Hindlimb muscle (tissue), 1 donor: ENCODE results near the gene KIAA2012. TPM values are rescaled to one million over a fixed set of nuclear protein-coding genes. Genes with fewer than 3 reads are reported as not detected.

ENCODE experiments used
- DNase-seq: peaks from one replicate; pipeline ENCODE4 v3.0.0-alpha.2; 2013
- polyA plus RNA-seq: library from polyadenylated mRNA; unstranded; fragments of 120-200 nt; gene quantifications from one replicate; pipeline ENCODE4 v1.2.1, GENCODE V29; 2013; ENCODE audit not compliant: insufficient read length

The KIAA2012 gene
- polyA plus RNA-seq, 1 donor = 0.19 TPM

- no peak for DNase-seq
Measured at GRCh38 chr2:202152104-202152715, 79.2 kb downstream of the KIAA2012 start.

- DNase-seq = no peak
Measured at GRCh38 chr2:202154613-202155012, 81.6 kb downstream of the KIAA2012 start.

DNA sequence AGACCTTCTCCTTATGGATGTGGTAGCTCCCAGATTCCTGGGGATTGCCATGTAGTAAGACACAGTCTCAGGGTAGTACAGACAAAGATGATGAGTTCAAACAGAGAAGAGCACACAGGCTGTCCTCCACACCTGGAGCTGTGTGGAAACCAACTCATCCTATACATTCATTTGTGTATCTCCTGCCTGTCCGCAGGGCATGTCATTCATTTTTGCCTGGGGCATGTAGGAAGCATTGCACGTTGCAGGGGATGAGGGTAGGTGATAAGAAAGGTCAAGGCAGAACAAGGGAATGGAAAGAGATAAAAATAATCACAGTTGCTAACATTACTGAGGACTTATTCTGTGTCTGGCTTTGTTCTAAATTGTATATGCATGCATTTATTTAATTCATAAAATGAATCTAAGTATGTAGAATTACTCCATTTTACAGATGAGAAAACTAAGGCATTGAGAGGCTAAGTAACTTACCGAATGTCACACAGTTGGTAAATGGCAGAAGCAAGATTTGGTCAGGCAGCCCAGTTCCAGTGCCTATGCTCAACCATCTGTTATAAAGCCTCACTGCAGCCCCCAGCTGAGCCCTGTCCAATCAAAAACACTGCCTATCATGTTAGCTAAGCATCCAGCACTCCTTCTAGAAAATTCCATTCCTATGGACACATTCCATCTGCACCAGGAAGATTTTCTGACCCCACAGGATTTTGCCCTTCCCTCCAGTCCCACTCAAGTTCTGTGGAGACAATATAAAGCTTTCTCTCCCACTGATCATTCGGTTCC lies 84.3 kb downstream of the KIAA2012 start:
- DNase-seq = no peak

DNA sequence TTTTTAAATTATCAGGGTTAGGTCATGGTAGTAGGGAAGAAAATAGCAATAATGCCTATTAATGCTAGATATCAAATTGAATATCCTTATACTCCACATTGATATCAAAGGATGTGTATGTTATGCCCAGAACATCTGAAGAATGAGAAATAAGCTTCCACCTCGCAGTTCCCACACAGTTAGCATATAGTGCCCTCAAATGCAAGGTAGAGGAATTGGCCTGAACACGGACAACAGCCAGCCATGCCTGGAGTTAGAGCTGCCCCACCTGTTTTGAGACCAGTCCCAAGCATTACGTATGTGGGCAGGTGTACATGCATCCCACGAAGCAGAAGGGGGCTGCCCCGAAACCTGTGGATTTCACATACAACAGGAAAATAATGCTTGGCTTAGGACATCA lies 85.7 kb downstream of the KIAA2012 start:
- DNase-seq = no peak

DNA sequence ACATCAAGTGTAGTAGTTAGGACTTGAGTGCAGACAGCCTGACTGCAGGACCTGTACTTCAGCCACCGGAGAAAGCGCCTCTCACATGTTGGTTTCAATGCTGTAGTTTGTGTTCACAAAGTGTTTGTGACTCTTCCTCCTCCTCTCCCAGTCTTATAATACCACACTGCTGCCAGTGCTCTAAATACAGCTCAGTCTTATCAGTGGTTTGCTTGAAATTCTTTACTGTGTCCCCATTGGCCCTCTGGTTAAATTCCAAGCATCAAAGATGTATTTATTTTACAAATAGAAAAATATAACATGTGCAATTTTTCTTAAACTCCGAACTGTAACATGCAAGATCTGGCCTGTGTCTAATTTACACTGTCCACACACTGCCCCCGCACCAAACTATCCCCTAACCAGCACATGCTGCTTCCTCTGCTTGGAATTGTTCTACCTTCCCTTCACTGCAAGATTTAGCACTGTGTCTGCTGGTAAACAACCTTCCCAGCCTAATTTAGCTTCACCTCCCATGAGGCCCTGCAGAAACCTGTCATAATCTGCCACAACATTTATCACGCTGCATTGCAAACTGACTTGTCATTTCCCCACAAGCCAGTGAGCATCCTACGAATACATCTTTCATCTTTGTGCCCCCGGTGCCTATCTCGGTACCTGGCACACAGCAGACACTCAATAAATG lies 88.2 kb downstream of the KIAA2012 start:
- no peak for DNase-seq

DNA sequence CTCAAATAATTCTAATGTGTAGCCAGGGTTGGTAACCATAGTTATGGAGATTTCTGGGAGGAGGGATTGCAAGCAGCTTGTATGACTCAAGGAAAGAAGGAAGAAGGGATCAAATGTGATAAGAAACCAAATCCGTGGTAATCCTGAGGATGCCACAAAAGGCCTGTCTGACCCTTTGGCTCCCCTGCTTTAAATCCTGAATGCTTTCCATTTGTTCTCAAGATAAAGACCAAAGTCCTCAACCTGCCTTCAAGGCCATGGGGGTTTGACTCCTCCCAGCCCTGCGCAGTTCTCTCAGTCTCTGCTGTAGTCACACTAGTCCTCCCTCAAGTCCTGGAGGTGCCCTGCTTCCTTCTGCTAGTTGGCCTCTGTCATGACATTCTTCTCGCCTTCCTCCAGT lies 91.4 kb downstream of the KIAA2012 start:
- no peak for DNase-seq

GRCh38 chr2:202165208-202165607 lies 92.2 kb downstream of the KIAA2012 start:
- DNase-seq = no peak

GRCh38 chr2:202165945-202166344 lies 92.9 kb downstream of the KIAA2012 start:
- no peak for DNase-seq

GRCh38 chr2:202169131-202169530 lies 96.1 kb downstream of the KIAA2012 start:
- DNase-seq = no peak

- no peak for DNase-seq
Measured at GRCh38 chr2:202169832-202170424, 96.9 kb downstream of the KIAA2012 start.

DNA sequence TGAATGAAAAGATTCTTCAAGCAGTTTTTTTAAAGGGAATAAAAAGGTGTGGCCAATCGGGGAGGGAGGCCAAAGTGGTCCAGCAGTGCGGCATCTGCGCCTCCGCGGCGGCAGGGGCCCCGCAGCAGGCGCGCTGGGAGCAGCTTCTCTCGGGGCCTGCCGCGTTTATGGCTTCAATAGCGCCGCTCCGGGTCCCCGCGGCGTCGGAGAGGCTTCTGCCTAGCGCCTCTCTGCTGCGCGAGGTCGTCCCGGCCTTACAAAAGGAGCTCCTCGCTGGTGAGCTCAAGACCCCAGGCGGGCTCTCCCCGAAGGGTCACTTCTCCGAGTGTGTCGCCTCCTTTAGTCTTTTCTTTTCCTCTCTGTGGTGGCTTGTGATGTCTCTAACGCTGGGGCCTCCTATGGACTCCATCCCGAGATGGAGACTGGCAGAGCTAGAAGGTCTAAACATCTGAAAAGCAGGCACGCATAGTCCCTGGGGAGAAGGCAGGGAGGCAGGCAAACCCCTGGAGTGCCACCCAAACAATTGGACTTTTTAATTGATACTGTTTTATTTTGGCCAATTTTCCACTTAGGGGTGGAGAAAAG lies 98.3 kb downstream of the KIAA2012 start:
- no peak for DNase-seq

- DNase-seq = no peak
Measured at GRCh38 chr2:202172439-202173211, 99.6 kb downstream of the KIAA2012 start.

- peak; percentile 62 for DNase-seq
Measured at GRCh38 chr2:202178346-202178958, 105.4 kb downstream of the KIAA2012 start.

DNA sequence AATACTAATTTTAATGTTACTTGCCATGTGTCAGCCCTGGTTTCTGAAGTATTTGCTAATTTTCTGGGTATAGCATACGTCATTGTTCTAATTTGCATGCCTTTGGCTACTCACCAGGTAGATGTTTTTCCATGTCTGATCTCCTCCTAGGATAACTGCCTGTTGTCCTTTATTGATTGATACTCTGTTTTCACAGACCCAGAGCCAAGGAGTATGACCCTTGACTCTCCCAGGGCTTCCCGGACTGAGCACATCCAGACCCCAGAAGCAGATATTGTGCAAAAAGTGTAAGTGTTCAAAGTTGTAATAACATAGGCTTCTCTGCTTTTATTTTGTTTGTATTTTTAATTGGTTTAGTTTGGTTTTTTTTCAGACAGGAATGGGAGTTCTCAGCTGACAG lies 111.5 kb downstream of the KIAA2012 start:
- no peak for DNase-seq

- no peak for DNase-seq
Measured at GRCh38 chr2:202185156-202185555, 112.1 kb downstream of the KIAA2012 start.

DNA sequence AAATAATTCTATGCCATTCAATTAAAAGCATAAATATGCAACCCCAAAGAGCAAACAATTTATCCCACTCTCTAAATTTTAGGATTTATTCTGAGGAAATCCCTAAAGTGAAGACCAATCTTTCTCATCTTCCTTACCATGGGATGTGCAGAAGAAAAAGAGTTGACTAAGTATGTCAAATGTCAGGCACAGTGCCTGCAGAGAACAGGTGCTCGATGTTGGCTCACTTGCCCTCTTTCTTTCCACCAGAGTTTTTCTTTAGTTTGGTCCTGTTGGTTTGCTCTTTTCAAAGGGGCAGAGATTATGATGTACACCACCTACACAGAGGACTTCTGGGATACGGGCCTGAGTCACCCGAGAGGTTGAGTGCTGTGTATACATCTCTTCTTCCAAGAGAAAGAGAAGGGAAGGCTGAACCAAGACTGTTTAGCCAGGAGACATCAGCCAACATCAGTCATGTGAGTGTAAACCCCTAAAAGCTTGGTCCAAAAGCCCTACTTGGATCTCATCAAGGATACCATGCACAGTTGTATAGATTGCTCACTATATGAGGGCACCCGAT lies 113.7 kb downstream of the KIAA2012 start:
- no peak for DNase-seq

- DNase-seq = no peak
Measured at GRCh38 chr2:202187570-202187969, 114.5 kb downstream of the KIAA2012 start.

DNA sequence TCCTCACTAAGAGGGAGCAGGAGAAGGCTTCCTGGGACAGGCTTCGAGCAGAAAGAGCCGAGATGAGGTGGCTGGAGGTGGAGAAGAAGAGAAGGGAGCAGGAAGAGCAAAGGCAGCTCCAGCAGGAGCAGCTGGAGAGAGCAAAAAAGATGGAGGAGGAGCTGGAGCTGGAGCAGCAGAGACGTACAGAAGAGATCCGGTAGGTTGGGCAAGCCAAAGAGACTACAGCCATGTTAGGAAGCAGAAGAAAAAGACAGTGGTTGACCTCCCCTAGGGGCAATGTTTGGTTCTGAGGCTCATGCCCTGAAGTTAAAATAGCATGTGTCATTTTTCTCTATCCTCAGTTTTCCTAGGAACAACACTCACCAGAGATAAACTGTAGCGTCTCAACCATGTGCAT lies 120.2 kb downstream of the KIAA2012 start:
- no peak for DNase-seq

DNA sequence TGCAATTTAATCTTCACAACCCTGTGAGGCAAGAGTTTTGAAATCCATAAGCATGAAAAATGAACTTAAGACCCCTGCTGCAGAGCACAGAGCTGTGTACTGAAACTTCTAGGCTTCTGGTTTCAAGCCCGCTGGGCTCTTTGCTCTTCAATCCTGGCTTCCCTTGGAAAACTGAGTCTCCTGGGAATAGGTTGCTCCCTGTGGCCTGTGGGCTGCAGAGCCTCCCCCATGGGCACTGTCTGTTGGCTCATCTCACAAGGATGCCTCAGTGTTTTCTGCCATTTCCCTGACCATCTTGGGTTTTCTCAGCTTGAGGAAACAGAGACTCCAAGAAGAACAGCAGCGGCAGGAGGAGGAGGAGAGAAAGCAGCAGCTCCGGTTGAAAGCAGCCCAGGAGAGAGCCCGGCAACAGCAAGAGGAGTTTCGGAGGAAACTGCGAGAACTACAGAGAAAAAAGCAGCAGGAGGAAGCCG lies 120.9 kb downstream of the KIAA2012 start:
- no peak for DNase-seq

DNA sequence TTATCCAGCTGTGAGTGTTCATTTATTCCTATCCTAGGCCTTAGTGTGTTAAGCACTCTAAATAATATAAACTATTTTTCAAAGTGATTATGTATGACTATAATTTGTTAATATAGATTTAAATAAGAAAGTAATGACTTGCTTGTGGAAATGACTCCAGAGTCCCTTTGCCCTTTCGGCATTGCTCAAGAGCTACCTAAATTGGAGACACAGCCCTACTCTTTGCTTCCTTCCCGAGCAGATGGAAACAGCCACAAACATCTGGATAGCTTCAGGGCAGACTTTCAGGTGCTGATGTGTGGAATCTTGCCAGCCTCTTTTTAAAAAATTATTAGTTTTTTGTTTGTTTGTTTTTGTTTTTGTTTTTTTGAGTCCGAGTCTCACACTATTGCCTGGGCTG lies 121.4 kb downstream of the KIAA2012 start:
- DNase-seq = no peak

GRCh38 chr2:202196727-202197126 lies 123.7 kb downstream of the KIAA2012 start:
- no peak for DNase-seq
